ENCODE results near the gene PPIG.
A peak's percentile ranks its signal among the peaks of the same experiment; 100 is the strongest.
"Not testable (repeated sequence)": the region's sequence is repeated elsewhere in the genome, so short reads cannot be mapped to it uniquely, and the experiment has no call there.

The PPIG gene

GRCh38 chr2:169596546-169596945 lies 12.4 kb downstream of the PPIG start:
- not testable (repeated sequence) for DNase-seq

DNA sequence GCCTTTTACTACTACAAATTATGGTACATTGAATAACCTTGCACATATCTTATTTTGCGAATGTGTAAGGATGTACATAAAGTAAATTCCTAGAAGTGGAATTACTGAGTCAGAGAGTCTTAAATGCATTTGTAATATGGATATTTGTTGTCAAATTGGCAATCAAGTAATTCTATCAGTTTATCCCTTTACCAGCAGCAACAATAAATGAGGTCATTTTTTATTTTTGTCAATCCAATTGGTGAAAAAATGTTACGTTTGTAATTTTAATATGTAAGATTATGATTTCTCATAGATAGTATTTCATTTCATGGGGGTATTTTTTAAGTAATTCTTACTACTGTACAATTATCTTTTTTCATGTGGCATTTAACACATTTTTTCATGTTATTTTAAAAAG lies 14.8 kb downstream of the PPIG start:
- DNase-seq: no peak

- DNase-seq: no peak
These were observed 15.4 kb downstream of the PPIG start for GRCh38 chr2:169599568-169599967.

GRCh38 chr2:169609264-169609663 lies 25.1 kb downstream of the PPIG start:
- no peak for DNase-seq

- DNase-seq: no peak
These were observed 29.7 kb downstream of the PPIG start for GRCh38 chr2:169613876-169614275.

DNA sequence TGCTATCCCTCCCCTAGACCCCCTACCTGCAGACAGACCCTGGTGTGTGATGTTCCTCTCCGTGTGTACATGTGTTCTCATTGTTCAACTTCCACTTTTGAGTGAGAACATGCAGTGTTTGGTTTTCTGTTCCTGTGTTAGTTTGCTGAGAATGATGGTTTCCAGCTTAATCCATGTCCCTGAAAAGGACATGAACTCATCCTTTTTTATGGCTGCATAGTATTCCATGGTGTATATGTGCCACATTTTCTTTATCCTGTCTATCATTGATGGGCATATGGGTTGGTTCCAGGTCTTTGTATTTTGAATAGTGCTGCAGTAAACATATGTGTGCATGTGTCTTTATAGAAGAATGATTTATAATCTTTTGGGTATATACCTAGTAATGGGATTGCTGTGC lies 31.8 kb downstream of the PPIG start:
- DNase-seq: not testable (repeated sequence)

GRCh38 chr2:169619946-169620345 lies 35.8 kb downstream of the PPIG start:
- no peak for DNase-seq

GRCh38 chr2:169620509-169620908 lies 36.4 kb downstream of the PPIG start:
- DNase-seq: no peak

DNA sequence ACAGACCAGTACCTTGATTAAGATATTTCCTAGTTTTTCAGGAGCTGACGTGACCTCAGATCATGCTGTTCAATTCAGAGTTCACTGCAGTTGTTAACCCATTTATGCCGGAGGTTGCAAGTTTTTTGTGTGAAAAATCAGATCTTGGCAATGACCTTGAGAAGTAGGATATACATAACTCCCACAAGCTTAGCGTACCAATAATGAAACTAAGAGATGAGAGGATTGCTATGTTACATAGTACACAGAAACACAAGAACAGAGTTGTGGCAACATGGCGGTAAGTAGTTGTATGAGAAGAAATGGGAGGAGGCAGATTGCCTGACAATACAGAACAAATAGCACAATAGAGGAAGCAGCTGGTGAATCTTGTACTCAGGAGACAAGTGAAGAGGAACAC lies 39.1 kb downstream of the PPIG start:
- DNase-seq: no peak

GRCh38 chr2:169625781-169626180 lies 41.6 kb downstream of the PPIG start:
- DNase-seq: no peak

DNA sequence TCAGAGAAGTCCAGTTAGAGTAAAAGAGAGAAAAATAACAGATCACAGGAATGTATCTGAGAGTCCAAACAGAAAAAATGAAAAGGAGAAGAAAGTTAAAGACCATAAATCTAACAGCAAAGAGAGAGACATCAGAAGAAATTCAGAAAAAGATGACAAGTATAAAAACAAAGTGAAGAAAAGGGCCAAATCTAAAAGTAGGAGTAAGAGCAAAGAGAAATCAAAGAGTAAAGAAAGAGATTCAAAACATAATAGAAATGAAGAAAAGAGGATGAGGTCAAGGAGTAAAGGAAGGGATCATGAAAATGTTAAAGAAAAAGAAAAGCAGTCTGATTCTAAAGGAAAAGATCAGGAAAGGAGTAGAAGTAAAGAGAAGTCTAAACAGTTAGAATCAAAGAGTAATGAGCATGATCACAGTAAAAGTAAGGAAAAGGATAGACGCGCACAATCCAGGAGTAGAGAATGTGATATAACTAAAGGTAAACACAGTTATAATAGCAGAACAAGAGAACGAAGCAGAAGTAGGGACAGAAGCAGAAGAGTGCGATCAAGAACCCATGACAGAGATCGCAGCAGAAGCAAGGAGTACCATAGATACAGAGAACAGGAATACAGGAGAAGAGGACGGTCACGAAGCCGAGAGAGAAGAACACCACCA lies 52.4 kb downstream of the PPIG start:
- DNase-seq: no peak

DNA sequence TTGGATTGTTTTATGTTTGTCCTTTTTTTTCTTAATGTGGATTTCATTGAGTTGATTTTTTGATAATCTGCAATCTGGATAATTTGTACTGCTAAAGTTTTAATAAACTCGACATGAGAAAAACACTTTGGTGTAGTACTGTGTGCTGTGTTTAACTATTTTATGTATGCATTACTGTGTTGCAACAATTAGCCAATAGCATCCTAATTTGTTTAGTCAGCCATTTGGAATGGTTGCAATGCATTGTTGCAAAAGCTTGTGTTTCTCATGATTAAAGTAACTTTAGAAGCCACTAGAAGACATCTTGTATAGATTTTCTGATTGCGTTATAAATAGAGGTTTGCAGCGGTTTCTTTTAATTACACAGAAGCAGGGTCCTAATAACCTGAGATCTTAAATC lies 53.5 kb downstream of the PPIG start:
- DNase-seq: peak; percentile 90

GRCh38 chr2:169640104-169640503 lies 56.0 kb downstream of the PPIG start:
- DNase-seq: no peak

DNA sequence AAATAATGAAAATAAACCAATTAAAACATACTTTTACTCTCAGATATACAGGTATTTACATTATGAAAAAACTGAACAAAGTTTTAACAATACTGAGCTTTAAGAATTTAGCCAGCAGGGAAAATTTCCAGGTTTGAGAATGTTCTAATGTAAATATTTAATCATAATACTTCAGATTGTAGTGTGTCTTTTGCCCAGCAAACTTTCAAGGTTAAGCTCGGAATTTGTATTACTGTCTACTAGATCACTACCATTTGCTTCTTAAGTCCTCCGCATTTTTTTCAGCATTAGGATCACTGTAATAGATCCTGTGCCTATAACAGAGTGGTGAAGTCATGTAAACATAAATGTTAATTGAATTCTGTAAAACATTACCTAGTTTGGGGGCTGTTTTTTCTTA lies 57.3 kb downstream of the PPIG start:
- no peak for DNase-seq

- no peak for DNase-seq
These were observed 60.0 kb downstream of the PPIG start for GRCh38 chr2:169644173-169644572.

GRCh38 chr2:169647496-169647895 lies 63.3 kb downstream of the PPIG start:
- DNase-seq: no peak

DNA sequence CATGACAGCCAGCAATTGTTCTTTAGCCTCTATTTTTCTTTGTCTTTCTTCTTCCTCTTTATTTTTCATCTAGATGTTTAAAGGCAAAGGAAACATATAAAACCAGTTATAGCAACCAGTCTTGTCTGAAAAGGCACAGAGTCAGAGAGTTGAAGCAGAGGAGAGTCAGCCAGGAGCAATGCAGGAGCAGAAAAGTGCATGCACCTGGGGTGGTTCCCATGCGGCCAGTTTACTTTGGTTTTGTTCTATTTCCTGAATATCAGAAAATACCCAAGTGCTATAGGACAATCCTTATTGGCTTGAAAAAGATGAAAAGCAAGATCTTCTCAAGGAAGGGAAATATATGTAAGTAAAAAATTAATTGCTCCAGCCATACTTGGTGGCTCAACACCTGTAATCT lies 65.1 kb downstream of the PPIG start:
- DNase-seq: no peak

DNA sequence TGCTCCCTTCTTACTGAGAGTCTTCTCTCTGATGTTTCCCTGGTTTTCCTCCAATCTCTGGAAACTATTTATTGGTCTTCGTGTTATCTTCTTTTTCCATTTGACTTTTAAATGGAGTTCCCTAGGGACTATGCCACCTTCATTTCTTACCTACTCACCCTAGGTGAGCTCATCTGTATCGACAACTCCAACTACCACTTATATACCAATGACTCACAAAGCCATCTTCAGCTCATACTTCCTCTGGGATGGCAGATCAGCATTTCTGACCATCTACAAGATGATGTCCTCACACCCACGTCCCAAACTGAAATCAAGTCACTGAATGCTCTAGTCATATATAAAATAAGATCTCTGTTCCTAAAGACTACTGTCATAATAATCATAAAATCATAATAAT lies 69.5 kb downstream of the PPIG start:
- DNase-seq: no peak

GRCh38 chr2:169656164-169656563 lies 72.0 kb downstream of the PPIG start:
- DNase-seq: no peak

- DNase-seq: no peak
These were observed 74.7 kb downstream of the PPIG start for GRCh38 chr2:169658877-169659276.

- no peak for DNase-seq
These were observed 75.2 kb downstream of the PPIG start for GRCh38 chr2:169659320-169659719.

DNA sequence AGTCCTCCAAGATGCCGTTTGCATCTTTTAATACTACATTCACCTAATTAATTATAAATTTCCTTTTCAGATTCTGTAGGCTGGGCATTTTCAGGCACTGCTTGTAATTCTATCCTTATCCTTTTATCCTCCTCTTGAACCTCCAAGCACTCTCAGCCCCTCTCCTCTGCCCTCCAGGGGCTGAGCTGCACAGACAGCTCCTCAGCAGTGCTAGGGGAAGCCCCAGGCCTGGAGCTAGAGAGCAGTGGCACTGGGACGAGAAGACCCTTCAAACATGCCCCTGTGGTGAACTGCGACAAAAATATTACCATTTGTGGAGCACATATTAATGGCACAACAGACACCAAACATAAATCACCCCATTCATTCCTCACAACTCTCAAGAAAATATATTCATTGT lies 77.1 kb downstream of the PPIG start:
- DNase-seq: no peak

DNA sequence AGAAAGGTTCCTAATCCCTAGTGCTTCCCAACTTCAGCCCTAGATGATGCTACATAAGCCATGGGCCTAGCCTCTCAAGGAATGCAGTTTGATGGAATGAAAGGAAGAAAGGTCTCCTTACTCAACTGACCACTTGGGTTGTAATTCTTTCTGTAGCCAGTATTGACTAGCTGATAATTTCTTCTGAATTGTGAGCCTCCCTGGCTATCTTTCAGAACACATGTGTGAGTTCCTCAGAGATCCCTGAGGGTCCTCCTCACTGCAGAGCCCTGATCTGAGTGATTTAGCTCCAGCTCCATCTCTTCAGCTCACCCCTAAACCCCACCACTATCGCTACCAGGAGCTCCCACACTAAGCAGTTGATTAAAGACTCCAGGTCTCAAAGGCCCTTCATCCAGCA lies 78.6 kb downstream of the PPIG start:
- DNase-seq: no peak

DNA sequence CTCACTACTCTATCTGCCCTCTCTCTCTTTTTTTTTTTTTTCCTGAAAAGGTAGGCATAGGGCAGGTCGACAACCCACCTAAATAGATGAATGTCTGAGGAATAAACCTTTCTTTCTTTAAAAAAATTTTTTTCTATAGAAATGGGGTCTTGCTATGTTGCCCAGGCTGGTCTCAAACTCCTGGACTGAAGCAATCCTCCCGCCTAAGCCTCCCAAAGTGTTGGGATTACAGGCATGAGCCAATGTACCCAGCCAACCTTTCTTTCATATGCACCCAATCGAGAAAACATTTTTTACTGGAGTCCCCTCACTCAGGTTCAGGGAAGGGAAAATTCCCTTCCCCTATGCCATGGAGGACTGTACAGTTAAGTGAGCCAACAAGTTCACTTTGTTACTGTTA lies 79.1 kb downstream of the PPIG start:
- DNase-seq: no peak

DNA sequence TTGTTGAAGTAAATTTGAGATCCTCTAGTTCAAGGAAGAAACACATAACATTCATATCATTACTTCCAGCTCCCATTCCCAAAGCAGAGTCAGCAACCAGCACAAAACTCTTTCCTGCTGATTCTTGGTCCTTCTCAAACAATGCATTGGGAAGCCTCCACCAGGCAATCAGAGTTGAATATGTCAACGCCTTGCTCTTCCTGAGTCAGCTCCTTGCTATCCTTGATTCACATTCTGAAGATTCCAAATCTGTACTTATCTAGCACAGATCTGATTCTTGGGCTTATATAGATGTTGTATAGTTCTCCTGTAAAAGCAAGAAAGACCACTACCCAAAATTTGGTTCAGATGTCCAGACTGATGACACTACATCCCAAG lies 80.4 kb downstream of the PPIG start:
- DNase-seq: no peak
